Measurements from ENCODE around the gene ARSB. TPM values are rescaled to one million over a fixed set of nuclear protein-coding genes. Genes with fewer than 3 reads are reported as not detected.

ARSB gene
- total and polyA plus RNA-seq, 9 of the 15 experiments (the other 6 are each of a cell fraction or from before 2014, with no cell fraction given): 0.52 to 4.6 (median 2.4) TPM

DNA sequence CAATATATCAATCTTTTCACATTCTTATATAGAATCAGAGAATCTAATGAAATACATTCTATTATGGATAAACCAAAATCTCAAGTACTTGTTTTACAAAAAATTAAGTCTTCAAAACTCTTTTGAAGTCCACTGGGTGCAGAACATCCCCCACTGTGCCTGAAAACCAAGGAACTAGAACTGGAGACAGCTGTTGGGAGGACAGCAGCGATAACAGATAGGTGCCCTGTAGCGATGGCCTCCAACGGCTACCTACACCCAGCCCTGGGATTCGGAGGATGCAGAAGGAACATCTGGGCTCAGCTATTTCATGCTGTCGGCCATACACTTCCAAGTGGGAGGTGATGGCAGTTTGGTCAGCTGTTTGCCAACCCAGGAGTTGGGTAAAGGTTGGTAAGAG, 207.2 kb downstream of the ARSB start:
- Histone ChIP-seq H3K4me3 (no peak overlapping the region), H3K9me1 (ENCODE audit: control insufficient read depth, insufficient read depth, low read length) (no peaks in the 10 kb centered on the region), H3K36me3 (ENCODE audit: control insufficient read depth, insufficient read depth, low read length) (no peaks in the 10 kb centered on the region), H3K4me1 (replicated peaks in 1 of 2; ENCODE audit: control insufficient read depth in 2 of 2, insufficient read depth in 2 of 2, low read length in 2 of 2) (peaks cover 11 to 13% of the 10 kb centered on the region in 2 experiments; a peak in 4 of 5 replicates), H2AFZ (ENCODE audit: low read depth, low read length) (0 out of 2 replicates have a peak overlapping the region, but pooled peaks have one; percentile 7), H3K9ac (ENCODE audit: insufficient read depth in 1 of 2, low read depth in 2 of 2, low read length in 2 of 2) (no peak overlapping the region), H3K9me3 (replicated peaks; ENCODE audit: control insufficient read depth, insufficient read depth, low read depth, low read length) (no peaks in the 10 kb centered on the region; the same call in 1 of the 2 replicates), H3K27me3 (ENCODE audit: control insufficient read depth in 2 of 2, insufficient read depth in 2 of 2, low read length in 2 of 2) (no peaks in the 10 kb centered on the region), H3K4me2 (ENCODE audit: insufficient read depth, low read length) (no peak overlapping the region), H3K27ac (ENCODE audit: extremely low read depth, low read depth, low read length) (no peak overlapping the region), H3K79me2 (ENCODE audit: control insufficient read depth, insufficient read depth, low read length) (no peaks in the 10 kb centered on the region), H4K20me1 (replicated peaks; ENCODE audit: control insufficient read depth, insufficient read depth, low read length) (no peaks in the 10 kb centered on the region)
- intact Hi-C loops (cut with micrococcal nuclease): no loop called here
- TF ChIP-seq SRF (CRISPR knock-in tag; IDR thresholded peaks at IDR 0.05) (no peak), POLR3G (IDR thresholded peaks at IDR 0.05; ENCODE audit: extremely low read depth, insufficient read length, insufficient replicate concordance) (no peak), CBFA2T3 (IDR thresholded peaks at IDR 0.05) (peak; percentile 31; the same call in 1 of the 2 replicates)
- TF ChIP-seq, protein P1, sequence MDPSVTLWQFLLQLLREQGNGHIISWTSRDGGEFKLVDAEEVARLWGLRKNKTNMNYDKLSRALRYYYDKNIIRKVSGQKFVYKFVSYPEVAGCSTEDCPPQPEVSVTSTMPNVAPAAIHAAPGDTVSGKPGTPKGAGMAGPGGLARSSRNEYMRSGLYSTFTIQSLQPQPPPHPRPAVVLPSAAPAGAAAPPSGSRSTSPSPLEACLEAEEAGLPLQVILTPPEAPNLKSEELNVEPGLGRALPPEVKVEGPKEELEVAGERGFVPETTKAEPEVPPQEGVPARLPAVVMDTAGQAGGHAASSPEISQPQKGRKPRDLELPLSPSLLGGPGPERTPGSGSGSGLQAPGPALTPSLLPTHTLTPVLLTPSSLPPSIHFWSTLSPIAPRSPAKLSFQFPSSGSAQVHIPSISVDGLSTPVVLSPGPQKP (CRISPR knock-in tag; IDR thresholded peaks at IDR 0.05): no peak
- TF ChIP-seq, protein P2, sequence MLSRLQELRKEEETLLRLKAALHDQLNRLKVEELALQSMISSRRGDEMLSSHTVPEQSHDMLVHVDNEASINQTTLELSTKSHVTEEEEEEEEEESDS (CRISPR knock-in tag; IDR thresholded peaks at IDR 0.05): no peak
- ATAC-seq (peak; percentile 58; the same call in 2 of the 3 replicates), DNase-seq (ENCODE audit: extremely low read depth in 1 of 4, low spot score in 3 of 4) (peak in 2 of 4 experiments; percentile 27 to 28), FAIRE-seq (no peak)
- BruUV-seq (replicated peaks): no TSS peak
- in situ Hi-C loops (cut with MboI): no loop called here
- 23% methylated on average over 5 of the region's 5 CpGs for WGBS (ENCODE audit: insufficient coverage, low coverage, missing lambda C conversion rate)
- POLR2A ChIA-PET: interaction anchor here (1.0 kb wide), 1 partner anchor 143 kb away, joined by 3 read pairs; no protein-coding TSS in a partner anchor
- CTCF ChIA-PET (ENCODE audit: low intra/inter-chr PET ratio): no interaction called here

All from K562 (cell line).